GF-D8 (cell line): Measurements from ENCODE around the gene MTCH2.
"Not testable (repeated sequence)": the region's sequence is repeated elsewhere in the genome, so short reads cannot be mapped to it uniquely, and the experiment has no call there.

ENCODE experiments used
- DNase-seq: peaks from one replicate; lab custom pipeline; 2025; lab: John Stamatoyannopoulos, UW

MTCH2 gene

GRCh38 chr11:47642099-47642855 lies at the start of gene MTCH2:
TSS of gene MTCH2 (minus strand) at chr11:47642559. CDS start at chr11:47642465, 94 bp downstream.
- peak; percentile 83 for DNase-seq

- no peak for DNase-seq
These were observed 49.6 kb upstream of the MTCH2 start for GRCh38 chr11:47691979-47692378.

- no peak for DNase-seq
These were observed 47.1 kb upstream of the MTCH2 start for GRCh38 chr11:47689480-47689879.

- no peak for DNase-seq
These were observed 46.6 kb upstream of the MTCH2 start for GRCh38 chr11:47688991-47689390.

- DNase-seq, result peak; percentile 0
These were observed 45.8 kb upstream of the MTCH2 start for GRCh38 chr11:47688111-47688510.

- not testable (repeated sequence) for DNase-seq
These were observed 44.3 kb upstream of the MTCH2 start for GRCh38 chr11:47686704-47687103.

GRCh38 chr11:47686151-47686550 lies 43.8 kb upstream of the MTCH2 start:
- DNase-seq, result no peak

GRCh38 chr11:47675851-47676250 lies 33.5 kb upstream of the MTCH2 start:
- no peak for DNase-seq

- no peak for DNase-seq
These were observed 29.9 kb upstream of the MTCH2 start for GRCh38 chr11:47672283-47672730.

GRCh38 chr11:47669856-47670255 lies 27.5 kb upstream of the MTCH2 start:
- no peak for DNase-seq

- no peak for DNase-seq
These were observed 26.3 kb upstream of the MTCH2 start for GRCh38 chr11:47668665-47669064.

- DNase-seq, result no peak
These were observed 25.2 kb upstream of the MTCH2 start for GRCh38 chr11:47667555-47667954.

GRCh38 chr11:47667135-47667534 lies 24.8 kb upstream of the MTCH2 start:
- no peak for DNase-seq

- not testable (repeated sequence) for DNase-seq
These were observed 22.6 kb upstream of the MTCH2 start for GRCh38 chr11:47664936-47665335.

- DNase-seq, result no peak
These were observed 18.9 kb upstream of the MTCH2 start for GRCh38 chr11:47661245-47661644.

- no peak for DNase-seq
These were observed 16.9 kb upstream of the MTCH2 start for GRCh38 chr11:47659276-47659675.

- DNase-seq, result no peak
These were observed 14.0 kb upstream of the MTCH2 start for GRCh38 chr11:47656260-47656885.

- DNase-seq, result no peak
These were observed 9.6 kb upstream of the MTCH2 start for GRCh38 chr11:47651818-47652469.

- DNase-seq, result no peak
These were observed 6.9 kb upstream of the MTCH2 start for GRCh38 chr11:47649276-47649675.

GRCh38 chr11:47646019-47646418 lies 3.7 kb upstream of the MTCH2 start:
- no peak for DNase-seq

GRCh38 chr11:47645500-47645899 lies 3.1 kb upstream of the MTCH2 start:
- DNase-seq, result no peak

- DNase-seq, result no peak
These were observed 710 bp downstream of the MTCH2 start for GRCh38 chr11:47641600-47642098.

- DNase-seq, result not testable (repeated sequence)
These were observed 1.9 kb downstream of the MTCH2 start for GRCh38 chr11:47640506-47640905.
